ENCODE measurements around the gene PALLD. TPM values are rescaled to one million over a fixed set of nuclear protein-coding genes. Genes with fewer than 3 reads are reported as not detected.
A peak's percentile ranks its signal among the peaks of the same experiment; 100 is the strongest.

Gene PALLD
- total RNA-seq, 4 donors from 2014 or later = 93.3 to 214 (median 174) TPM

- Histone ChIP-seq H3K9me3 (peaks cover 0 to 12% (median 0%) of the 10 kb centered on the region in 4 donors), H3K4me3 (no peak overlapping the region), H3K27me3 (no peaks in the 10 kb centered on the region), H3K4me1 (peaks cover 0 to 10% (median 2%) of the 10 kb centered on the region in 4 donors), H3K27ac (no peak overlapping the region), H3K36me3 (no peaks in the 10 kb centered on the region)
- TF ChIP-seq EP300 (IDR thresholded peaks at IDR 0.05) = no peak
- no peak for TF ChIP-seq CTCF (IDR thresholded peaks at IDR 0.05)
- no peak for TF ChIP-seq POLR2A (IDR thresholded peaks at IDR 0.05)
- no peak for DNase-seq (ENCODE audit: low spot score in 2 of 2)
- 76% methylated on average over 6 of the region's 6 CpGs for WGBS, 2 donors
Measured at GRCh38 chr4:168731706-168732414, 235.0 kb downstream of the PALLD start.

- Histone ChIP-seq H3K9me3 (peaks cover 0 to 4% (median 0%) of the 10 kb centered on the region in 4 donors), H3K27ac (no peak overlapping the region), H3K36me3 (no peaks in the 10 kb centered on the region), H3K27me3 (no peaks in the 10 kb centered on the region), H3K4me3 (no peak overlapping the region), H3K4me1 (peaks cover 0 to 10% (median 2%) of the 10 kb centered on the region in 4 donors)
- TF ChIP-seq CTCF (IDR thresholded peaks at IDR 0.05) (no peak), POLR2A (IDR thresholded peaks at IDR 0.05) (no peak), EP300 (IDR thresholded peaks at IDR 0.05) (no peak)
- DNase-seq (ENCODE audit: low spot score in 2 of 2) = no peak
- WGBS, 2 donors = 91 to 92% methylated on average over 2 of the region's 2 CpGs
Measured at GRCh38 chr4:168732714-168733113, 235.9 kb downstream of the PALLD start.

- H3K4me1 ChIP-seq = peaks cover 0 to 15% (median 2%) of the 10 kb centered on the region in 4 donors
- 32 to 40% methylated on average over 11 of the region's 11 CpGs for WGBS, 2 donors
- peak overlapping the region in 2 of 4 donors; percentile 29 to 58 for H3K27ac ChIP-seq
- no peaks in the 10 kb centered on the region for H3K36me3 ChIP-seq
- no peak for DNase-seq (ENCODE audit: low spot score in 2 of 2)
- TF ChIP-seq POLR2A (IDR thresholded peaks at IDR 0.05) (no peak), CTCF (IDR thresholded peaks at IDR 0.05) (no peak), EP300 (IDR thresholded peaks at IDR 0.05) (no peak)
- no peak overlapping the region for H3K4me3 ChIP-seq
- H3K27me3 ChIP-seq = no peaks in the 10 kb centered on the region
- no peaks in the 10 kb centered on the region for H3K9me3 ChIP-seq
Measured at GRCh38 chr4:168734703-168735678, 238.1 kb downstream of the PALLD start.

- 12 to 29% methylated on average over 3 of the region's 3 CpGs for WGBS, 2 donors
- Histone ChIP-seq H3K4me1 (peaks cover 0 to 21% (median 2%) of the 10 kb centered on the region in 4 donors), H3K9me3 (no peaks in the 10 kb centered on the region), H3K27me3 (no peaks in the 10 kb centered on the region), H3K27ac (peak overlapping the region in 2 of 4 donors; percentile 29 to 58), H3K36me3 (no peaks in the 10 kb centered on the region), H3K4me3 (no peak overlapping the region)
- no peak for DNase-seq (ENCODE audit: low spot score in 2 of 2)
- no peak for TF ChIP-seq POLR2A (IDR thresholded peaks at IDR 0.05)
- no peak for TF ChIP-seq EP300 (IDR thresholded peaks at IDR 0.05)
- no peak for TF ChIP-seq CTCF (IDR thresholded peaks at IDR 0.05)
Measured at GRCh38 chr4:168735735-168736134, 238.9 kb downstream of the PALLD start.
